IMR-90 (cell line): ENCODE results near the gene DHRS7C. TPM values are rescaled to one million over a fixed set of nuclear protein-coding genes. Genes with fewer than 3 reads are reported as not detected.

ENCODE experiments used
- ATAC-seq: fragments of 200-7000 bp; cut with Tn5 transposase; 2 replicates; pipeline ENCODE4 v1.9.1; 2020; ENCODE audit warnings: low read depth, mild to moderate bottlenecking, moderate library complexity
- BruUV-seq: library from RNA; stranded (reverse); fragments of 400-500 nt; replicated peaks from 2 replicates; lab custom pipeline; 2021; lab: Mats Ljungman, UMichigan
- CTCF ChIA-PET: fragments of 300-600 bp; formaldehyde crosslinking; extraction: SDS; loops from one replicate; lab custom pipeline; 2021; ENCODE audit warnings: antibody characterized with exemption; lab: Yijun Ruan, JAX
- POLR2A ChIA-PET: fragments of 300-600 bp; sonication (Branson Sonifier 250); formaldehyde crosslinking; loops from one replicate; lab custom pipeline; 2022; ENCODE audit warnings: antibody characterized with exemption; ENCODE audit not compliant: unreplicated experiment; lab: Charles Lee
- DNase-seq: peaks from one replicate; pipeline ENCODE4 v3.0.0; 2013
- H2AFZ ChIP-seq: replicated peaks from 2 replicates; pipeline ENCODE3; 2013; ENCODE audit warnings: low read length, mild to moderate bottlenecking; ENCODE audit not compliant: poor library complexity
- H2AK5ac ChIP-seq: 2 replicates; pipeline ENCODE4 v1.6.1; 2013; ENCODE audit warnings: low read depth, low read length, inconsistent platforms
- H2AK9ac ChIP-seq: replicated peaks from 2 replicates; pipeline ENCODE3; 2013; ENCODE audit warnings: mild to moderate bottlenecking, low read depth, low read length, moderate library complexity; ENCODE audit not compliant: poor library complexity
- H2BK120ac ChIP-seq: 2 replicates; pipeline ENCODE4 v1.6.1; 2013; ENCODE audit warnings: low read depth, low read length, inconsistent platforms
- H2BK15ac ChIP-seq: 3 replicates; pipeline ENCODE4 v1.6.1; 2013; ENCODE audit warnings: low read depth, low read length, inconsistent platforms
- H2BK20ac ChIP-seq: 2 replicates; pipeline ENCODE4 v1.6.1; 2013; ENCODE audit warnings: low read depth, mild to moderate bottlenecking, inconsistent platforms, low read length, moderate library complexity
- H2BK5ac ChIP-seq: 2 replicates; pipeline ENCODE4 v1.6.1; 2013; ENCODE audit warnings: mild to moderate bottlenecking, low read depth, low read length, inconsistent platforms; ENCODE audit not compliant: poor library complexity, severe bottlenecking
- H3K14ac ChIP-seq: replicated peaks from 2 replicates; pipeline ENCODE4 v1.6.1; 2013; ENCODE audit warnings: low read depth, low read length, inconsistent platforms
- H3K18ac ChIP-seq: 2 replicates; pipeline ENCODE4 v1.6.1; 2013; ENCODE audit warnings: low read depth, low read length, control low read depth
- H3K23ac ChIP-seq: 2 replicates; pipeline ENCODE4 v1.6.1; 2013; ENCODE audit warnings: low read depth, low read length, inconsistent platforms
- H3K27ac ChIP-seq: 2 replicates; pipeline ENCODE4 v1.5.1; 2013; ENCODE audit warnings: mild to moderate bottlenecking, control low read depth, low read length; ENCODE audit not compliant: insufficient read depth
- H3K27me3 ChIP-seq: 2 replicates; pipeline ENCODE4 v1.6.1; 2013; ENCODE audit warnings: low read length; ENCODE audit not compliant: control insufficient read depth, insufficient read depth
- H3K36me3 ChIP-seq: 2 replicates; pipeline ENCODE4 v1.6.1; 2013; ENCODE audit warnings: low read length, mixed read lengths; ENCODE audit not compliant: control insufficient read depth, insufficient read depth
- H3K4ac ChIP-seq: 2 replicates; pipeline ENCODE4 v1.6.1; 2013; ENCODE audit warnings: low read depth, low read length, inconsistent platforms
- H3K4me1 ChIP-seq: 2 replicates; pipeline ENCODE4 v1.6.1; 2013; ENCODE audit warnings: low read length, mixed read lengths; ENCODE audit not compliant: control insufficient read depth, insufficient read depth
- H3K4me2 ChIP-seq: 2 replicates; pipeline ENCODE4 v1.6.1; 2013; ENCODE audit warnings: low read depth, mild to moderate bottlenecking, control low read depth, low read length, moderate library complexity
- H3K4me3 ChIP-seq: 2 replicates; pipeline ENCODE4 v1.5.1; 2013; ENCODE audit warnings: low read depth, mild to moderate bottlenecking, control low read depth, low read length, moderate library complexity; ENCODE audit not compliant: insufficient read depth
- H3K56ac ChIP-seq: 2 replicates; pipeline ENCODE4 v1.6.1; 2013; ENCODE audit warnings: low read length, inconsistent platforms; ENCODE audit not compliant: insufficient read depth; ENCODE audit errors: extremely low read depth
- H3K79me1 ChIP-seq, 2 experiments: 2 replicates each; pipeline ENCODE4 v1.6.1; 2013; ENCODE audit warnings: low read length in 2 of 2, inconsistent platforms in 1 of 2, low read depth in 1 of 2
- H3K9ac ChIP-seq: 2 replicates; pipeline ENCODE4 v1.6.1; 2013; ENCODE audit warnings: low read depth, low read length, control low read depth
- H3K9me1 ChIP-seq: 2 replicates; pipeline ENCODE4 v1.6.1; 2013; ENCODE audit warnings: low read length, inconsistent platforms; ENCODE audit not compliant: insufficient read depth
- H3K9me3 ChIP-seq: 2 replicates; pipeline ENCODE4 v1.6.1; 2013; ENCODE audit warnings: low read length; ENCODE audit not compliant: control insufficient read depth, insufficient read depth
- H4K20me1 ChIP-seq: 2 replicates; pipeline ENCODE4 v1.6.1; 2013; ENCODE audit warnings: low read length, inconsistent platforms; ENCODE audit not compliant: insufficient read depth
- H4K5ac ChIP-seq: 2 replicates; pipeline ENCODE4 v1.6.1; 2013; ENCODE audit warnings: mild to moderate bottlenecking, low read depth, low read length, control low read depth
- H4K8ac ChIP-seq, 2 experiments: 2 replicates each; pipeline ENCODE4 v1.6.1; 2013; ENCODE audit warnings: low read depth in 2 of 2, low read length in 2 of 2, control low read depth in 1 of 2, inconsistent platforms in 1 of 2
- H4K91ac ChIP-seq: 2 replicates; pipeline ENCODE4 v1.6.1; 2013; ENCODE audit warnings: low read depth, low read length, inconsistent platforms; ENCODE audit not compliant: insufficient read depth
- CHD1 ChIP-seq: IDR thresholded peaks from 2 replicates; pipeline ENCODE4 v1.6.1; 2012; ENCODE audit warnings: low read depth, low read length, improper control_type of control experiment
- FOS ChIP-seq: fragments of 150-350 bp; IDR thresholded peaks from 2 replicates; pipeline ENCODE4 v1.6.1; 2016; ENCODE audit warnings: low read depth, low read length
- SMC3 ChIP-seq: fragments of 150-350 bp; IDR thresholded peaks from 2 replicates; pipeline ENCODE4 v1.6.1; 2016; ENCODE audit warnings: low read depth, mild to moderate bottlenecking, antibody characterized with exemption, low read length, moderate library complexity
- WGBS, 2 experiments: methylation state at CpG; one replicate each; pipeline versions ENCODE4 v1.1.5 to v1.1.7; 2013; ENCODE audit warnings: missing lambda C conversion rate in 2 of 2; ENCODE audit not compliant: insufficient read length in 1 of 2; ENCODE audit errors: extremely low coverage in 2 of 2; 5-methylcytosine and 5-hydroxymethylcytosine counted together
- dilution Hi-C: fragments of 300-500 bp; cut with HindIII; formaldehyde crosslinking; loops from one replicate; pipeline ENCODE4 v1.14.3; 2018; ENCODE audit warnings: low sequenced_read_pairs; ENCODE audit not compliant: unreplicated experiment
- in situ Hi-C: fragments of 300-500 bp; cut with MboI; formaldehyde crosslinking; loops from 3 replicates; pipeline ENCODE4 v1.14.3; 2019; ENCODE audit warnings: low sequenced_read_pairs, inconsistent platforms, mixed read lengths
- intact Hi-C: fragments of 100-400 bp; cut with micrococcal nuclease; formaldehyde crosslinking; loops from 2 replicates; pipeline ENCODE4 v1.10.0; 2022
- polyA plus RNA-seq, 3 experiments: library from polyadenylated mRNA; depleted of rRNA; stranded (reverse); fragments of >200 nt; gene quantifications; 2 replicates each; pipeline ENCODE4 v1.2.3, GENCODE V29; 2012; ENCODE audit warnings: low replicate concordance in 1 of 3
- total RNA-seq: library from RNA; depleted of rRNA; stranded (reverse); fragments of >200 nt; gene quantifications from 2 replicates; pipeline ENCODE4 v1.2.3, GENCODE V29; 2012

Gene DHRS7C
- total and polyA plus RNA-seq, 2 of the 4 experiments (the other 2 are of a cell fraction), result not detected

DNA sequence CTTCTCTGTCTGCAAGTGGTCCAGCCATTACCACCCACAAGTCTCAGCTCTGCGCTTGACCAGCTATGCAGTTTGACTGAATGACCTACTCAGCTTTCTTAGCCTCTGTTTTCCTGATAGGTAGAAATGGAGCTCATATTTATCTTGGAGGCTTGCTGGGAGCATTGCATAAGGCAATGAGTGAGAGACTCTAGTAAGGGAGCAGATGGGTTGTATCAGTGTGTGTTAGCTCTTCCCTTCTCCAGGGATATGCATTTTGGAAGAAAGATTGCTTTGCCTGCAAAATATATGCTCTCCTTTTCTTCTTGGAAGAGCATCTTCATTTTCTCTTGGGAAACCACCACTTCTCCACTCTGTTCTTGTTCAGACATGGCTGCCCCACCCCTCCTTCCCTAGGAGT, 26.1 kb downstream of the DHRS7C start:
- TF ChIP-seq SMC3, result no peak
- no peak for TF ChIP-seq FOS
- no peak for TF ChIP-seq CHD1
- no peak for ATAC-seq
- no peak overlapping the region for H3K56ac ChIP-seq
- H4K20me1 ChIP-seq, result no peaks in the 10 kb centered on the region
- H4K5ac ChIP-seq, result no peak overlapping the region
- H3K23ac ChIP-seq, result no peak overlapping the region
- no peak overlapping the region for H3K14ac ChIP-seq
- no peak overlapping the region for H4K8ac ChIP-seq
- no peak overlapping the region for H3K4me3 ChIP-seq
- H3K4me2 ChIP-seq, result no peak overlapping the region
- BruUV-seq, result no TSS peak
- no peak for DNase-seq
- WGBS, 2 experiments, result no CpG with 5 or more reads among the region's 1 CpG
- ChIA-PET POLR2A (no interaction called here), CTCF (no interaction called here)
- dilution Hi-C loops (no loop called here), intact Hi-C loops (no loop called here), in situ Hi-C loops (no loop called here)
- no peaks in the 10 kb centered on the region for H3K4me1 ChIP-seq
- H2BK15ac ChIP-seq, result no peak overlapping the region
- H3K36me3 ChIP-seq, result no peaks in the 10 kb centered on the region
- no peak overlapping the region for H3K27ac ChIP-seq
- H4K91ac ChIP-seq, result no peak overlapping the region
- H2AK9ac ChIP-seq, result no peak overlapping the region
- no peaks in the 10 kb centered on the region for H3K9me3 ChIP-seq
- no peak overlapping the region for H2AK5ac ChIP-seq
- no peak overlapping the region for H3K9ac ChIP-seq
- H2AFZ ChIP-seq, result no peak overlapping the region
- no peak overlapping the region for H3K4ac ChIP-seq
- no peaks in the 10 kb centered on the region; the same call in 1 of the 2 replicates for H3K27me3 ChIP-seq
- H3K79me1 ChIP-seq, result no peaks in the 10 kb centered on the region
- H3K9me1 ChIP-seq, result no peaks in the 10 kb centered on the region
- no peak overlapping the region for H2BK20ac ChIP-seq
- no peak overlapping the region for H2BK120ac ChIP-seq
- no peak overlapping the region for H2BK5ac ChIP-seq
- H3K18ac ChIP-seq, result no peak overlapping the region
